Measurements from ENCODE around the gene MAD1L1.

MAD1L1 gene

GRCh38 chr7:2033586-2034135, 199.1 kb downstream of the MAD1L1 start:
- DNase-seq (ENCODE audit: low spot score) = no peak

GRCh38 chr7:2032876-2033407, 199.8 kb downstream of the MAD1L1 start:
- DNase-seq (ENCODE audit: low spot score) = no peak

GRCh38 chr7:2032030-2032875, 200.5 kb downstream of the MAD1L1 start:
- no peak for DNase-seq (ENCODE audit: low spot score)

GRCh38 chr7:2031451-2031845, 201.3 kb downstream of the MAD1L1 start:
- DNase-seq (ENCODE audit: low spot score) = no peak

GRCh38 chr7:2030475-2031450, 202.0 kb downstream of the MAD1L1 start:
- DNase-seq (ENCODE audit: low spot score) = peak; percentile 29

- no peak for DNase-seq (ENCODE audit: low spot score)
These were observed 202.8 kb downstream of the MAD1L1 start for GRCh38 chr7:2029936-2030335.

- DNase-seq (ENCODE audit: low spot score) = no peak
These were observed 203.4 kb downstream of the MAD1L1 start for GRCh38 chr7:2029211-2029905.

GRCh38 chr7:2028733-2029132, 204.0 kb downstream of the MAD1L1 start:
- DNase-seq (ENCODE audit: low spot score) = no peak

- DNase-seq (ENCODE audit: low spot score) = no peak
These were observed 207.6 kb downstream of the MAD1L1 start for GRCh38 chr7:2025188-2025587.

GRCh38 chr7:2024567-2024918, 208.2 kb downstream of the MAD1L1 start:
- DNase-seq (ENCODE audit: low spot score) = no peak

- DNase-seq (ENCODE audit: low spot score) = no peak
These were observed 208.7 kb downstream of the MAD1L1 start for GRCh38 chr7:2023877-2024566.

GRCh38 chr7:2022737-2023250, 210.0 kb downstream of the MAD1L1 start:
- DNase-seq (ENCODE audit: low spot score) = no peak

GRCh38 chr7:2022021-2022409, 210.7 kb downstream of the MAD1L1 start:
- DNase-seq (ENCODE audit: low spot score) = no peak

- DNase-seq (ENCODE audit: low spot score) = peak; percentile 33
These were observed 212.8 kb downstream of the MAD1L1 start for GRCh38 chr7:2019711-2020511.

GRCh38 chr7:2019461-2019710, 213.4 kb downstream of the MAD1L1 start:
- no peak for DNase-seq (ENCODE audit: low spot score)

- no peak for DNase-seq (ENCODE audit: low spot score)
These were observed 213.9 kb downstream of the MAD1L1 start for GRCh38 chr7:2018569-2019460.

GRCh38 chr7:2017914-2018568, 214.7 kb downstream of the MAD1L1 start:
- no peak for DNase-seq (ENCODE audit: low spot score)

GRCh38 chr7:2017481-2017891, 215.3 kb downstream of the MAD1L1 start:
- no peak for DNase-seq (ENCODE audit: low spot score)
